ENCODE data around the gene TMED4. TPM values are rescaled to one million over a fixed set of nuclear protein-coding genes. Genes with fewer than 3 reads are reported as not detected.

Gene TMED4
- total RNA-seq, 6 experiments from 2014 or later = 73.7 to 89.7 (median 80.7) TPM

DNA sequence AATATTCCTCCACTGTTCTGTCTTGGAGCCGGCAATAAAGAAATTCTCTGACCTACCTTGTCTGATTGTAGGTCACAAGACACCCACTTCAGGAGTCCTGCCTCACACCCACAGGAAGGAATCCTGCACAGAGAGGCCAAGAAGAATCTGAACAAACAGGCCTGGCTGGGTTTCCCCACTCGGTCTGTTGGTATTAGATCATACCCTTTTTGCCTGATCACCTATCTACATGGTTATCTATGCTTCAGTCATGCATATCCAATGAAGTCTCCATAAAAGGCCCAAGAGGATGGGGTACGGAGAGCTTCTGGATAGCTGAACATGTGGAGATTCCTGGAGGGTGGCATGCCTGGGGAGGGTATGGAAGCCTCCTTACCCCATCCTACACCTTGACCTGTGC lies 36.7 kb upstream of the TMED4 start:
- peak overlapping the region; percentile 90; the same call in 1 of the 2 replicates for H3K27ac Mint-ChIP-seq
- no peak overlapping the region for H3K4me3 Mint-ChIP-seq

GRCh38 chr7:44618045-44618444 lies 36.0 kb upstream of the TMED4 start:
- peak overlapping the region; percentile 60 for H3K4me3 Mint-ChIP-seq
- no peak for TF ChIP-seq CTCF (IDR thresholded peaks at IDR 0.05)
- DNase-seq = no peak
- no peaks in the 10 kb centered on the region; the same call in 1 of the 2 replicates for H3K9me3 Mint-ChIP-seq
- H3K27ac Mint-ChIP-seq = peak overlapping the region; percentile 90
- H3K4me1 Mint-ChIP-seq (ENCODE audit: low read depth) = peaks cover 72% of the 10 kb centered on the region
- H3K36me3 Mint-ChIP-seq (ENCODE audit: low read depth) = peaks cover 16% of the 10 kb centered on the region
- no peaks in the 10 kb centered on the region for H3K27me3 Mint-ChIP-seq (ENCODE audit: insufficient read depth)

More for the DNA sequence above, 36.7 kb upstream of the TMED4 start:
- no peak for DNase-seq
- Mint-ChIP-seq H3K9me3 (no peaks in the 10 kb centered on the region; the same call in 1 of the 2 replicates), H3K27me3 (ENCODE audit: insufficient read depth) (no peaks in the 10 kb centered on the region), H3K36me3 (ENCODE audit: low read depth) (peaks cover 16% of the 10 kb centered on the region), H3K4me1 (ENCODE audit: low read depth) (peaks cover 76% of the 10 kb centered on the region)
- TF ChIP-seq CTCF (IDR thresholded peaks at IDR 0.05) = no peak

DNA sequence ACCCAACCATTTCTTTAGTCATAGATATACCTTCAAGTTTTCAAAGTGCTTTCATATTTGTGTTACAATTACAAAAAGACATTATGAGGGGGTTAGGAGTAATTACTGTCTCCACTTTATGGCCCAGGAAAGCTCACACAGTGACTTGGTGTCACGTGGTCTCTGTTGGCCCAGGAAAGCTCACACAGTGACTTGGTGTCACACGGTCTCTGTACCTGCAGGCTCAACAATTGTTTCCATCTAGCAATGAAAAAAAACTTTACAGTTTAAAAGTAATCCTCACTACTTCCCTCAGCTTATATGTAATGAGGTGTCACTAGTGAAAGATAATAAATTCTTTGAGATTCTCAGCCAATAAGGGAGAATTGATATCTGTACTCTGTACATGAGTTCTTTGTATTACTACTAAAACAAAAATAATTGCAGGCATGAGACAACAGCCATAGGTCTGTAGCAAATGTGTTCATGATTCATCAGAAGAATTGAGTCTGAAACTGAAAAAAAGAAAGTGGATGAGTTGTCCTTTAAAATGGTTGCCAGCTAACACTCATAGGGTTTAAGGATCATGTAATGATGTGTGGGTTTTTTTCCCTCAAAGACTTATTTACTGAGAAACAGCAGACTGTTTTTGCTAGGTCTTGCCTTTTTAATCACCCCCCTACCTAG lies 35.3 kb upstream of the TMED4 start:
- peaks cover 16% of the 10 kb centered on the region for H3K36me3 Mint-ChIP-seq (ENCODE audit: low read depth)
- H3K4me3 Mint-ChIP-seq = peak overlapping the region; percentile 60
- H3K4me1 Mint-ChIP-seq (ENCODE audit: low read depth) = peaks cover 65% of the 10 kb centered on the region
- H3K27ac Mint-ChIP-seq = peak overlapping the region; percentile 90
- no peaks in the 10 kb centered on the region; the same call in 1 of the 2 replicates for H3K27me3 Mint-ChIP-seq (ENCODE audit: insufficient read depth)
- peak; percentile 77 for DNase-seq
- no peak for TF ChIP-seq CTCF (IDR thresholded peaks at IDR 0.05)
- H3K9me3 Mint-ChIP-seq = no peaks in the 10 kb centered on the region; the same call in 1 of the 2 replicates

GRCh38 chr7:44616545-44616944 lies 34.5 kb upstream of the TMED4 start:
- Mint-ChIP-seq H3K36me3 (ENCODE audit: low read depth) (peaks cover 13% of the 10 kb centered on the region), H3K27ac (no peak overlapping the region), H3K9me3 (no peaks in the 10 kb centered on the region; the same call in 1 of the 2 replicates), H3K27me3 (ENCODE audit: insufficient read depth) (no peaks in the 10 kb centered on the region; the same call in 1 of the 2 replicates), H3K4me3 (no peak overlapping the region), H3K4me1 (ENCODE audit: low read depth) (peaks cover 59% of the 10 kb centered on the region)
- TF ChIP-seq CTCF (IDR thresholded peaks at IDR 0.05) = no peak
- DNase-seq = no peak

DNA sequence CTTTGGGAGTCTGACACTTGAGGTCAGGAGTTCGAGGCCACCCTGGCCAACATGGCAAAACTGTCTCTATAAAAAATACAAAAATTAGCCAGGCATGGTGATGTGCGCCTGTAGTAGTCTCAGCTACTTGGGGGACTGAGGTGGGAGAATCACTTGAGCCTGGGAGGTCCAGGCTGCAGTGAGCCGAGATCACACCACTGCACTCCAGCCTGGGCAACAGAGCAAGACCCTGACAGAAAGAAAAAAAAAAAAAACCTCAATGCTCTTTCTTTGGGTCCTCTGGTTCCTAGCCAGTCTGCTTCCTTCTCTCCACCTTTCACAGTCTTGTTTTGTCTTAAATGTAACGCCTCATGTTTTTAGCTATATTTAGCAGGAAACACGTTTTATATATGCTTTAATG lies 33.8 kb upstream of the TMED4 start:
- H3K27me3 Mint-ChIP-seq (ENCODE audit: insufficient read depth) = peaks cover 2% of the 10 kb centered on the region
- H3K36me3 Mint-ChIP-seq (ENCODE audit: low read depth) = peaks cover 6% of the 10 kb centered on the region
- no peaks in the 10 kb centered on the region for H3K9me3 Mint-ChIP-seq
- no peak overlapping the region for H3K4me3 Mint-ChIP-seq
- no peak overlapping the region for H3K27ac Mint-ChIP-seq
- H3K4me1 Mint-ChIP-seq (ENCODE audit: low read depth) = peaks cover 52% of the 10 kb centered on the region
- TF ChIP-seq CTCF (IDR thresholded peaks at IDR 0.05) = no peak
- DNase-seq = no peak
